ENCODE data around the gene PRKCH. TPM values are rescaled to one million over a fixed set of nuclear protein-coding genes. Genes with fewer than 3 reads are reported as not detected.
A peak's percentile ranks its signal among the peaks of the same experiment; 100 is the strongest.

Gene PRKCH
- total RNA-seq, 1 donor from 2014 or later = 19.1 TPM

DNA sequence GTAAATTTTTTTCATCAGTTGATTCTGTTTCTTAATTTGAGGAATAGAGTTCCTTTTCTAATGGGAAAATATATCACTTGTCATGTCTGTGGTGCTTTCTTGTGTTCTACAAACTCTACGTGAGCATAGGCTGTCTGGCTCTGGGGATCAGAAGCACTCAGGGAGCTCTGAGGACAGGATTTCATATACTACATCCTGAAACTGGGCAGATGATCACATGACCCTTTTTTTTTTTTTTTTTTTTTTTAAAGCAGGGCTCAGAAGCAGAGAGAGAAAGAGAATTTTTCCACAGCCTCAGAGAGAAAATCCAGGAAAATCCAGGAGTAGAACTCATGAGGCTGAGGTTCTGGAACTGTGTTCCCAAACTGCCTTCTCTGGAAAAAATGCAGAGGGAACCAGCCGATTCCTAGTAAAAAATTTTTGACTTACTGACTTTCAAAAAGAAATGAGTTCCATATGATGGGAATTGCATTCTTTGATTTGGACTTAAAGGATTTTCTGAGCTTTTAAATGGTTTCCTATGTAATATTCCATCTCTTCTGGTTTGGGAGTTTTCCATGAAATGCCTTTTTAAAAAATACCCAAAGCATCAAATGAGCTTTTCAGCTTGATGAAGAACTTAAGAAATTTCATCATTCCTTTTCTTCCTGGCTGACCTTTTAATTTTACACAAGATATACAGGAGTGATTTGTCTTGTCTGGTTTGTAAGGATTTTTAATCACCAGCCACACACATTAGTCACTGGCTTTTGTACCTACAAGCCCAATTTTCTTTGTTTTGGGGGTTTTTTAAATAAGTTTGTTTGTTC lies 190.9 kb downstream of the PRKCH start:
- TF ChIP-seq, protein P1, sequence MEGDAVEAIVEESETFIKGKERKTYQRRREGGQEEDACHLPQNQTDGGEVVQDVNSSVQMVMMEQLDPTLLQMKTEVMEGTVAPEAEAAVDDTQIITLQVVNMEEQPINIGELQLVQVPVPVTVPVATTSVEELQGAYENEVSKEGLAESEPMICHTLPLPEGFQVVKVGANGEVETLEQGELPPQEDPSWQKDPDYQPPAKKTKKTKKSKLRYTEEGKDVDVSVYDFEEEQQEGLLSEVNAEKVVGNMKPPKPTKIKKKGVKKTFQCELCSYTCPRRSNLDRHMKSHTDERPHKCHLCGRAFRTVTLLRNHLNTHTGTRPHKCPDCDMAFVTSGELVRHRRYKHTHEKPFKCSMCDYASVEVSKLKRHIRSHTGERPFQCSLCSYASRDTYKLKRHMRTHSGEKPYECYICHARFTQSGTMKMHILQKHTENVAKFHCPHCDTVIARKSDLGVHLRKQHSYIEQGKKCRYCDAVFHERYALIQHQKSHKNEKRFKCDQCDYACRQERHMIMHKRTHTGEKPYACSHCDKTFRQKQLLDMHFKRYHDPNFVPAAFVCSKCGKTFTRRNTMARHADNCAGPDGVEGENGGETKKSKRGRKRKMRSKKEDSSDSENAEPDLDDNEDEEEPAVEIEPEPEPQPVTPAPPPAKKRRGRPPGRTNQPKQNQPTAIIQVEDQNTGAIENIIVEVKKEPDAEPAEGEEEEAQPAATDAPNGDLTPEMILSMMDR (conservative IDR thresholded peaks at IDR 0.05) = no peak
- no peak overlapping the region for H3K4me3 Mint-ChIP-seq
- no peaks in the 10 kb centered on the region for H3K9me3 Mint-ChIP-seq
- H3K36me3 Mint-ChIP-seq = no peaks in the 10 kb centered on the region
- H3K27ac Mint-ChIP-seq = no peak overlapping the region
- no peak for DNase-seq (ENCODE audit: extremely low spot score, unreplicated experiment)
- H3K27me3 Mint-ChIP-seq = no peaks in the 10 kb centered on the region
- peaks cover 4% of the 10 kb centered on the region for H3K4me1 Mint-ChIP-seq (ENCODE audit: unreplicated experiment)

DNA sequence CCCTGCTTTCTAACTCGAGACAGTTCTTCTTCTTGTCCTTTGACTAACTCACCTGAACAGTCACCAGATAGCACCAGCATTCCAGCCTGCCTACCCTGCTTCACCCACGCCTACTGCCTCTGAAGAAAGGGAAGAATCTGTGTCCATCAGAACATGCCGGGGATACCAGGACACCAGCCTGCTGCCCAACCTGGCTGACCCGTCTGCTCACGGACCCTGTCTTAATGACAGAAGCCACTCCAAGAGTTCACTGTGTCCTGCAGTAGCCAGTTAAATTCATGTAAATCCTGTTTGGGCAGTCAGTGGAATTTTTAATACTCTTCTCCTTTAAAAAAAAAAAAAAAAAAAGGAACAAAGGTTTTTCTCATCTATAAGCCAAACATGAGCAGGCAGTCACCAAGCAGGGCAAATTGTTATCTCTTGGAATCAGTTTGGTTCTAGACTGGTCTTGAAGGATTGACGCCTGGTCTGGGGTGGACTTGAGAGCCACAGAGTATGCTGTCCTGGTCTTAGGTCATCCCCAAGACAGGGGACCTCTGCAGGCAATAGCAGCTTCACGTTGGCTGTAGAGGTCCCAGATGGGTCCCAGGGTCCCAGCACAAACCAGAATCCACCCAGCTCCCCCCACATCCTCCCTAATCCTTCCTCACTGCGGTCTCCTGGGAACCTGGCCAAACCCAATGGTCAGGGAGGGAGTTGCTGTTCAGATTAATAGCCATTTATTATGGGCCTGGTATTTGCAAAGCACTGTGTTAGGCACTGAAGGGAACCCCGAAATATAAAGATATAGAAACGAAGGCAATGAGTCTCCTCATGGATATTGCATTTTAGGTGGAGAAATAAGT lies 192.8 kb downstream of the PRKCH start:
- DNase-seq (ENCODE audit: extremely low spot score, unreplicated experiment) = no peak
- Mint-ChIP-seq H3K4me1 (ENCODE audit: unreplicated experiment) (peaks cover 4% of the 10 kb centered on the region), H3K27ac (peak overlapping the region; percentile 84), H3K4me3 (peak overlapping the region; percentile 45), H3K36me3 (no peaks in the 10 kb centered on the region), H3K9me3 (no peaks in the 10 kb centered on the region), H3K27me3 (no peaks in the 10 kb centered on the region)
- TF ChIP-seq, protein P1 (conservative IDR thresholded peaks at IDR 0.05) = no peak

DNA sequence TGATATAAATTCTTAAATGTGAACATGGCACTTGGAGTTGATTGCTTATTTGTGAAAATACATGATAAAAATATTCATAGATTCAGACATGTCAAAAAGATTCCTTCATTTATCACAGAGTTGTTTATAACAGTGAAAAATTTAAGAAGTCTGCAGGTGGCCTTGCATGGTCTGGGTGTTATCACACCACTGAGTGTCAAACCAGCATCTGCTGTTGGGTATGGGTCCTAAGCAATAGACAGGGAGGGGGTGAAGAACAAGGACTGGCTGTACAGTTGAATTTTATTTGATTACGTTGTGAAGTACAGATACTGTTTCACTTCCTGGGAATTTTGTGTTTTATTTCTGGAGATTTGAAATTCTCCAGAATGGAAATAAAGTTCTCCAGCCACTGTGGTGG lies 193.5 kb downstream of the PRKCH start:
- H3K27me3 Mint-ChIP-seq = no peaks in the 10 kb centered on the region
- TF ChIP-seq, protein P1 (conservative IDR thresholded peaks at IDR 0.05) = no peak
- peaks cover 4% of the 10 kb centered on the region for H3K4me1 Mint-ChIP-seq (ENCODE audit: unreplicated experiment)
- H3K27ac Mint-ChIP-seq = no peak overlapping the region
- H3K4me3 Mint-ChIP-seq = no peak overlapping the region
- no peaks in the 10 kb centered on the region for H3K36me3 Mint-ChIP-seq
- H3K9me3 Mint-ChIP-seq = no peaks in the 10 kb centered on the region
- no peak for DNase-seq (ENCODE audit: extremely low spot score, unreplicated experiment)

DNA sequence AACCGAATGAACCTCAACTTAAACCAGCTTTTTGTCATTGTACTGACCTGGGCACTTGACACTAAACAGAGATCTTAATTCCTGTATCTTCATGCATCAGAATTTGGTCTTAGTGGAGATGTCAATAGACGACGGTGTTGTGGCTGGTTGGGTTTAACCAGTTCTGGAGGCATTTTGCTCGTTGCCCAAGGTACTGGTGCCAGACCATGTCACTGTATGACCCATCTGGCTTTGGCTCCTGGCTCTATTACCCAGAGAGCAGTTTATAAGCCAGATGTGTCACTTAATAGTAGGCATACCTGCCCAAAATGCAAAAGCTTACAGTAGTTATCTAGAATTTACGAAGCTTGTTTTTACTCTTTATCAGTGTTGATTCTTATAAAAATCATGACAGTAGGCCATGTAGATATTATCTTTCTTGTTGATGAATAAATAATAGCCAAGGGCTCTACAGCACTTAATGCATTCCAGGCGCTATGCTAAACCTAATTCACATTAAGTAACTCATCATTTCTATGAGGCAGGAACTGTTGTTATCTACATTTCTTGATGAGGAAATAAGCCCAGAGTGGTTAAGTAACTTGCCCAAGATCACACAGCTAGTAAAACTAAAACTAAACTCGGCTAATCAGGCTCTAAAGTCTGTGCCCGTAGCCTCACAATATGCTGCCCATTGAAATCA lies 194.2 kb downstream of the PRKCH start:
- DNase-seq (ENCODE audit: extremely low spot score, unreplicated experiment) = no peak
- TF ChIP-seq, protein P1 (conservative IDR thresholded peaks at IDR 0.05) = no peak
- Mint-ChIP-seq H3K27me3 (no peaks in the 10 kb centered on the region), H3K27ac (no peak overlapping the region), H3K4me3 (no peak overlapping the region), H3K36me3 (no peaks in the 10 kb centered on the region), H3K9me3 (no peaks in the 10 kb centered on the region), H3K4me1 (ENCODE audit: unreplicated experiment) (peaks cover 4% of the 10 kb centered on the region)

DNA sequence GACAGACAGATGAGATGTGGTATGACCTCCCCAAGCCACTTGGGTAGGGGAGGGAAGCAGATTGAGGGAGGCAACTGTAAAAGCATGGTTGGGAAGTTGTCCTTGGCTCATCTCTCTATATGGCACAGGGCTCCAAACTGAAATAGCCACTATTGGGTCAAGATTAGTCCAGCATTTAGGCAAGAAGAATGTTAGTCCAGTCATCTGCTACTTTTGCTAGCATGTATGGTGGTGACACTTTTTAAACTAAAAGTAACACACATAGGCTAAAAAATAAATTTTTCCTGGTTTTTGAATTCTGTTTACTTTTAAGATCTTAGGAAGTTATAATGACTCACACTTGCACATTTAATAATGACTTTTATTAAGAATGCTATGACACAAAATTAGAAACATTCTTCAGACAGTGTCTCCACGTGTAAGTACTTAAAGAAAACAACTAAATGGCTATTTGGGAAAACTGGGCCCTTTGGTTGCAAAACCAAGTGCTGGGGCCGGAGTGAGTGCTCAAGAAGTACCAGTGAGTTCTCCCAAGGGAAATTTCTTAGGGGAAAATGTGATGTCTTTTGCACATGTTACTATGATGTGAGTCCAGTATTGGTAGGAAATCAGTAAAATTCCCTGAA lies 194.9 kb downstream of the PRKCH start:
- Mint-ChIP-seq H3K4me1 (ENCODE audit: unreplicated experiment) (peaks cover 4% of the 10 kb centered on the region), H3K4me3 (no peak overlapping the region), H3K36me3 (no peaks in the 10 kb centered on the region), H3K9me3 (no peaks in the 10 kb centered on the region), H3K27ac (no peak overlapping the region), H3K27me3 (no peaks in the 10 kb centered on the region)
- no peak for DNase-seq (ENCODE audit: extremely low spot score, unreplicated experiment)
- TF ChIP-seq, protein P1 (conservative IDR thresholded peaks at IDR 0.05) = no peak

Measured in type B pancreatic cell (in vitro differentiated cells).